Loucy (cell line): ENCODE measurements around the gene MBD3.
A peak's percentile ranks its signal among the peaks of the same experiment; 100 is the strongest.

Source experiments
- H2AFZ ChIP-seq: fragments of 200-600 bp; sonication (generic); 2 replicates; pipeline ENCODE4 v1.6.0; 2016; ENCODE audit warnings: antibody characterized with exemption, mild to moderate bottlenecking, low read length, moderate library complexity
- H3F3A ChIP-seq: fragments of 200-600 bp; 2 replicates; pipeline ENCODE4 v1.6.0; 2016; ENCODE audit warnings: antibody characterized with exemption, low read depth, mild to moderate bottlenecking
- H3K27me3 ChIP-seq: fragments of 200-600 bp; sonication (generic); 2 replicates; pipeline ENCODE4 v1.6.1; 2014; ENCODE audit warnings: low read length, mild to moderate bottlenecking; ENCODE audit not compliant: insufficient read depth, poor library complexity, severe bottlenecking
- H3K36me3 ChIP-seq: fragments of 200-600 bp; sonication (generic); 2 replicates; pipeline ENCODE4 v1.6.1; 2016; ENCODE audit warnings: low read length; ENCODE audit not compliant: insufficient read depth
- H3K4me1 ChIP-seq: fragments of 200-600 bp; sonication (generic); 2 replicates; pipeline ENCODE4 v1.5.1; 2014; ENCODE audit warnings: low read length, mild to moderate bottlenecking; ENCODE audit not compliant: insufficient read depth, poor library complexity, severe bottlenecking
- H3K4me2 ChIP-seq: fragments of 200-600 bp; sonication (generic); 2 replicates; pipeline ENCODE4 v1.6.0; 2014; ENCODE audit warnings: antibody characterized with exemption, low read length, low read depth, mild to moderate bottlenecking; ENCODE audit not compliant: poor library complexity, severe bottlenecking
- H3K4me3 ChIP-seq: fragments of 200-600 bp; sonication (generic); 2 replicates; pipeline ENCODE4 v1.5.1; 2014; ENCODE audit warnings: low read length, mild to moderate bottlenecking, mixed read lengths; ENCODE audit not compliant: poor library complexity, severe bottlenecking
- H3K79me2 ChIP-seq: fragments of 200-600 bp; sonication (generic); 2 replicates; pipeline ENCODE4 v1.6.1; 2014; ENCODE audit warnings: low read length; ENCODE audit not compliant: insufficient read depth
- H3K9ac ChIP-seq: fragments of 200-600 bp; sonication (generic); 2 replicates; pipeline ENCODE4 v1.6.0; 2014; ENCODE audit warnings: mild to moderate bottlenecking, low read depth, low read length, moderate library complexity; ENCODE audit not compliant: poor library complexity, severe bottlenecking
- H3K9me2 ChIP-seq: fragments of 200-600 bp; sonication (generic); replicated peaks from 2 replicates; pipeline ENCODE4 v1.6.1; 2016; ENCODE audit warnings: low read depth, low read length, mixed read lengths
- H3K9me3 ChIP-seq: fragments of 200-600 bp; sonication (generic); 2 replicates; pipeline ENCODE4 v1.6.1; 2014; ENCODE audit warnings: mild to moderate bottlenecking, antibody characterized with exemption, low read length, low read depth; ENCODE audit not compliant: insufficient read depth
- H4K20me1 ChIP-seq: fragments of 200-600 bp; sonication (generic); 2 replicates; pipeline ENCODE4 v1.6.0; 2014; ENCODE audit warnings: antibody characterized with exemption, low read length, mild to moderate bottlenecking; ENCODE audit not compliant: insufficient read depth, poor library complexity, severe bottlenecking
- EZH2phosphoT487 ChIP-seq: fragments of 200-600 bp; IDR thresholded peaks from 2 replicates; pipeline ENCODE4 v1.6.1; 2018; ENCODE audit warnings: antibody characterized with exemption, mild to moderate bottlenecking, moderate library complexity, borderline replicate concordance
- TF ChIP-seq, protein P1 (sequence below): fragments of 200-600 bp; sonication (generic); conservative IDR thresholded peaks from 2 replicates; pipeline ENCODE4 v1.5.1; 2014; ENCODE audit warnings: mild to moderate bottlenecking, antibody characterized with exemption, low read length

Gene MBD3

DNA sequence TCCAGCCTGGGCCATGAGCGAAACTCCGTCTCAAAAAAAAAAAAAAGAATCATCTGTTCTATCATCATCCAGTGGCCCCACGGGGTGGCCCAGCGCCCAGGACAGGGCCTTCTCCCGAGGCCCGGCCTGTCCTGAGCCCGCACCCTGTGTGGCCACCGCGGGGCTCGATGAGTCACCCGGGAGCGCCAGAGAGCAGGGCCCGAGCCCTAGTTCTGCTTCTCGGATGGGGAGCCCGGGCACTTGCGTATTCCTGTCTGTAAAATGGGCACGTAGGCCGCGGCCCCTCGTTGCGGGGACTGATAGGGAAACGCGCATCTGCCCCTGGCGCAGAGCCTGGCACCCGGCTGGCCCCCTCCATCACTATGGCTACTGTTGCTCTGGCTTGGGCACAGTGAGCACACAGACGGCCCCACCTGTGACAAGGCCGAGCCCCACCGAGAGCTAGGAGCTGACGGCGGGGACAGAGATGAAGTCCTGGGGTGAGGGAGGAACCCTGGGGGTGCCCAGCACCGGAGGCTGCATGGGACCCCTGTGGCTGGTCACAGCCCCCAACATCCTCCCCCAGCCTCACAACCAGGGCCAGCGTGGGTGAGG is 33.8 kb upstream of the MBD3 start:
- Histone ChIP-seq H3K9me2 (no peaks in the 10 kb centered on the region), H3K4me1 (no peaks in the 10 kb centered on the region), H3K4me2 (no peak overlapping the region), H3K36me3 (peaks cover 67% of the 10 kb centered on the region; the same call in 1 of the 2 replicates), H3F3A (no peaks in the 10 kb centered on the region), H3K79me2 (peaks cover 14% of the 10 kb centered on the region; the same call in 1 of the 2 replicates), H3K9me3 (no peaks in the 10 kb centered on the region), H2AFZ (no peak overlapping the region), H3K27me3 (no peaks in the 10 kb centered on the region), H3K9ac (no peak overlapping the region), H3K4me3 (no peak overlapping the region), H4K20me1 (peaks cover 27% of the 10 kb centered on the region)
- no peak for TF ChIP-seq EZH2phosphoT487
- TF ChIP-seq, protein P1, sequence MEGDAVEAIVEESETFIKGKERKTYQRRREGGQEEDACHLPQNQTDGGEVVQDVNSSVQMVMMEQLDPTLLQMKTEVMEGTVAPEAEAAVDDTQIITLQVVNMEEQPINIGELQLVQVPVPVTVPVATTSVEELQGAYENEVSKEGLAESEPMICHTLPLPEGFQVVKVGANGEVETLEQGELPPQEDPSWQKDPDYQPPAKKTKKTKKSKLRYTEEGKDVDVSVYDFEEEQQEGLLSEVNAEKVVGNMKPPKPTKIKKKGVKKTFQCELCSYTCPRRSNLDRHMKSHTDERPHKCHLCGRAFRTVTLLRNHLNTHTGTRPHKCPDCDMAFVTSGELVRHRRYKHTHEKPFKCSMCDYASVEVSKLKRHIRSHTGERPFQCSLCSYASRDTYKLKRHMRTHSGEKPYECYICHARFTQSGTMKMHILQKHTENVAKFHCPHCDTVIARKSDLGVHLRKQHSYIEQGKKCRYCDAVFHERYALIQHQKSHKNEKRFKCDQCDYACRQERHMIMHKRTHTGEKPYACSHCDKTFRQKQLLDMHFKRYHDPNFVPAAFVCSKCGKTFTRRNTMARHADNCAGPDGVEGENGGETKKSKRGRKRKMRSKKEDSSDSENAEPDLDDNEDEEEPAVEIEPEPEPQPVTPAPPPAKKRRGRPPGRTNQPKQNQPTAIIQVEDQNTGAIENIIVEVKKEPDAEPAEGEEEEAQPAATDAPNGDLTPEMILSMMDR, result no peak

DNA sequence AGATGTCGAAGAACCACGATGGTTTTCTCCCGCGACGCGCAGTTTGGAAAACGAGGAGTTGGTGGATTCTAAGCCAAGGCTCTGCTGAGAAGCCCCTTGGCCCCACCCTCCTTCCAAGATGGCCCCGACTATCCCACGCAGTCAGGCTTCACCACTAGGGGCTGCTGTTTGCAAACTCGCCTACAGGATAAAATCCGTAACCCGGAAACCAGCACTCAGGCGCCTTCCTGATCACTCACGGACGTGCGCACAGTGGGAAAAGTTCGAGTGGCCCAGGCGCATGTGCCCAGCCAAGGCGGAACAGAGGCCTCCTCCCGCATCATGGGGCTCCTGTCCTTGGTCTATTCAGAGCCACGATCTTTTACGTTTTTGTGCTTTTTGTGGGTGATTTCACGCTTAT is 31.8 kb upstream of the MBD3 start:
- no peak overlapping the region for H2AFZ ChIP-seq
- no peak overlapping the region for H3K9ac ChIP-seq
- H3K4me1 ChIP-seq, result no peaks in the 10 kb centered on the region
- peaks cover 2% of the 10 kb centered on the region; the same call in 1 of the 2 replicates for H3K79me2 ChIP-seq
- no peaks in the 10 kb centered on the region for H3F3A ChIP-seq
- H4K20me1 ChIP-seq, result peaks cover 18% of the 10 kb centered on the region
- H3K4me3 ChIP-seq, result no peak overlapping the region
- no peak for TF ChIP-seq EZH2phosphoT487
- TF ChIP-seq, protein P1, result peak; percentile 73
- peaks cover 71% of the 10 kb centered on the region; the same call in 1 of the 2 replicates for H3K36me3 ChIP-seq
- H3K9me2 ChIP-seq, result no peaks in the 10 kb centered on the region
- H3K9me3 ChIP-seq, result no peaks in the 10 kb centered on the region
- no peak overlapping the region for H3K4me2 ChIP-seq
- no peaks in the 10 kb centered on the region for H3K27me3 ChIP-seq

DNA sequence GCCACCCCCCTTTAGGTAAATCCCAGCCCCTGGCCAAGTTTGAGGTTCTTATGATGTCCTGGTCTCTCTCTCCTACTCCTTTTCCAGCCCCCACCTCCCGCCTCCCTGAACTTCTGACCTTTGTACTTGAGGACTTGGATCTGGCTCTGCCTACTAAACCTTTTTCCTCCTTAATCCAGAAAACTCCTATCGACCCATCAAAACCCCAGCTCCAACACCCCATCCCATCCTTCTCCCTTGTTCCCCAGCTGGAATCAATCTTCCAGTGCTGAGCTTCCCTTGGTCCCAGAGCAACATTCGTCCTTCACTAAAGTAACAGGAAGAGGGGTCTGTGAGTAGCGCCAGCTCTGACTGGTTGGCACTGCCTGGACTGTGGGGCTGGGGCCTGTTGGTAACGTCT is 29.9 kb upstream of the MBD3 start:
- Histone ChIP-seq H3K4me3 (no peak overlapping the region), H3K9ac (no peak overlapping the region), H4K20me1 (peaks cover 17% of the 10 kb centered on the region), H3K4me2 (no peak overlapping the region), H3K27me3 (no peaks in the 10 kb centered on the region), H3K9me3 (no peaks in the 10 kb centered on the region), H3K4me1 (no peaks in the 10 kb centered on the region), H3K9me2 (no peaks in the 10 kb centered on the region), H3K36me3 (peaks cover 88% of the 10 kb centered on the region; the same call in 1 of the 2 replicates), H2AFZ (no peak overlapping the region), H3F3A (no peaks in the 10 kb centered on the region), H3K79me2 (no peaks in the 10 kb centered on the region)
- TF ChIP-seq EZH2phosphoT487, result no peak
- TF ChIP-seq, protein P1, result no peak
